Measurements from ENCODE around the gene PICK1. TPM values are rescaled to one million over a fixed set of nuclear protein-coding genes. Genes with fewer than 3 reads are reported as not detected.
A peak's percentile ranks its signal among the peaks of the same experiment; 100 is the strongest.

The PICK1 gene
- total and polyA plus RNA-seq, 4 donors: 5.8 to 25.8 (median 13.1) TPM

DNA sequence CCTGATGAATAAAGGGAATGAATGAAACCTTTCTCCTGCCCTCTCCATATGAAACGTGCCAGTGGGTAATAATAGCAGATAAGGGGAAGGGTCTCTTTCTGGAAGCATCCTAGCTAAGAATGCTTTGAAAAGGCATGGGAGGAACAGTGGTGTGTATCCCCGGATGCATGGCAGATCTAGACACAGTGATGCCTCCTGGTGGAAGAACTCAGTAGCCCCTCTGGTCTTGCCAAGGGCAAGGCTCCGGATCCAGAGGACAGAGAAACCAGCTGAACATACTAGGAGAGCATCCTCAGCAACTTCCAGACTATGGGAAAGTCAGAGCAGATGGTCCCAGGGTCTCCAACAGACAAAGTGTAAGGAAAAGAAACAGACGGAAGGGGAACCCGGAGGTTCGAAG is 46.9 kb downstream of the PICK1 start:
- no peak for DNase-seq (ENCODE audit: low spot score)
- Histone ChIP-seq H3K9ac (ENCODE audit: low read depth in 1 of 2, low read length in 2 of 2) (no peak overlapping the region), H3K4me1 (ENCODE audit: control insufficient read depth in 4 of 4, insufficient read depth in 4 of 4, low read length in 3 of 4) (peaks cover 11 to 18% (median 14%) of the 10 kb centered on the region in 4 donors), H3K4me3 (ENCODE audit: low read depth in 1 of 3, low read length in 3 of 3) (no peak overlapping the region), H3K36me3 (ENCODE audit: control insufficient read depth in 4 of 4, insufficient read depth in 3 of 4, low read depth in 1 of 4, low read length in 3 of 4) (no peaks in the 10 kb centered on the region), H3K9me3 (ENCODE audit: control insufficient read depth in 4 of 4, low read length in 3 of 4) (no peaks in the 10 kb centered on the region), H3K27me3 (ENCODE audit: control insufficient read depth in 4 of 4, insufficient read depth in 4 of 4, low read length in 3 of 4) (no peaks in the 10 kb centered on the region), H3K27ac (ENCODE audit: low read depth in 1 of 2, low read length in 2 of 2) (no peak overlapping the region)
- 85% methylated on average over 6 of the region's 6 CpGs for WGBS
- peak in 1 of 2 donors; percentile 68 for TF ChIP-seq RAD21 (IDR thresholded peaks at IDR 0.05)
- no peak for TF ChIP-seq EGR1 (IDR thresholded peaks at IDR 0.05; ENCODE audit: low read depth in 2 of 2)
- no peak for TF ChIP-seq HNF4A (conservative IDR thresholded peaks at IDR 0.05)
- TF ChIP-seq, protein P1, sequence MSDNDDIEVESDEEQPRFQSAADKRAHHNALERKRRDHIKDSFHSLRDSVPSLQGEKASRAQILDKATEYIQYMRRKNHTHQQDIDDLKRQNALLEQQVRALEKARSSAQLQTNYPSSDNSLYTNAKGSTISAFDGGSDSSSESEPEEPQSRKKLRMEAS (IDR thresholded peaks at IDR 0.05): no peak
- TF ChIP-seq, protein P2, sequence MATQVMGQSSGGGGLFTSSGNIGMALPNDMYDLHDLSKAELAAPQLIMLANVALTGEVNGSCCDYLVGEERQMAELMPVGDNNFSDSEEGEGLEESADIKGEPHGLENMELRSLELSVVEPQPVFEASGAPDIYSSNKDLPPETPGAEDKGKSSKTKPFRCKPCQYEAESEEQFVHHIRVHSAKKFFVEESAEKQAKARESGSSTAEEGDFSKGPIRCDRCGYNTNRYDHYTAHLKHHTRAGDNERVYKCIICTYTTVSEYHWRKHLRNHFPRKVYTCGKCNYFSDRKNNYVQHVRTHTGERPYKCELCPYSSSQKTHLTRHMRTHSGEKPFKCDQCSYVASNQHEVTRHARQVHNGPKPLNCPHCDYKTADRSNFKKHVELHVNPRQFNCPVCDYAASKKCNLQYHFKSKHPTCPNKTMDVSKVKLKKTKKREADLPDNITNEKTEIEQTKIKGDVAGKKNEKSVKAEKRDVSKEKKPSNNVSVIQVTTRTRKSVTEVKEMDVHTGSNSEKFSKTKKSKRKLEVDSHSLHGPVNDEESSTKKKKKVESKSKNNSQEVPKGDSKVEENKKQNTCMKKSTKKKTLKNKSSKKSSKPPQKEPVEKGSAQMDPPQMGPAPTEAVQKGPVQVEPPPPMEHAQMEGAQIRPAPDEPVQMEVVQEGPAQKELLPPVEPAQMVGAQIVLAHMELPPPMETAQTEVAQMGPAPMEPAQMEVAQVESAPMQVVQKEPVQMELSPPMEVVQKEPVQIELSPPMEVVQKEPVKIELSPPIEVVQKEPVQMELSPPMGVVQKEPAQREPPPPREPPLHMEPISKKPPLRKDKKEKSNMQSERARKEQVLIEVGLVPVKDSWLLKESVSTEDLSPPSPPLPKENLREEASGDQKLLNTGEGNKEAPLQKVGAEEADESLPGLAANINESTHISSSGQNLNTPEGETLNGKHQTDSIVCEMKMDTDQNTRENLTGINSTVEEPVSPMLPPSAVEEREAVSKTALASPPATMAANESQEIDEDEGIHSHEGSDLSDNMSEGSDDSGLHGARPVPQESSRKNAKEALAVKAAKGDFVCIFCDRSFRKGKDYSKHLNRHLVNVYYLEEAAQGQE (IDR thresholded peaks at IDR 0.05): no peak
- no peak for TF ChIP-seq YY1 (IDR thresholded peaks at IDR 0.05)
- TF ChIP-seq JUND (IDR thresholded peaks at IDR 0.05): no peak
- no peak for TF ChIP-seq SP1 (IDR thresholded peaks at IDR 0.05)
- no peak for TF ChIP-seq GABPA (IDR thresholded peaks at IDR 0.05 in 1 of 2, conservative IDR thresholded peaks at IDR 0.05 in 1 of 2)

DNA sequence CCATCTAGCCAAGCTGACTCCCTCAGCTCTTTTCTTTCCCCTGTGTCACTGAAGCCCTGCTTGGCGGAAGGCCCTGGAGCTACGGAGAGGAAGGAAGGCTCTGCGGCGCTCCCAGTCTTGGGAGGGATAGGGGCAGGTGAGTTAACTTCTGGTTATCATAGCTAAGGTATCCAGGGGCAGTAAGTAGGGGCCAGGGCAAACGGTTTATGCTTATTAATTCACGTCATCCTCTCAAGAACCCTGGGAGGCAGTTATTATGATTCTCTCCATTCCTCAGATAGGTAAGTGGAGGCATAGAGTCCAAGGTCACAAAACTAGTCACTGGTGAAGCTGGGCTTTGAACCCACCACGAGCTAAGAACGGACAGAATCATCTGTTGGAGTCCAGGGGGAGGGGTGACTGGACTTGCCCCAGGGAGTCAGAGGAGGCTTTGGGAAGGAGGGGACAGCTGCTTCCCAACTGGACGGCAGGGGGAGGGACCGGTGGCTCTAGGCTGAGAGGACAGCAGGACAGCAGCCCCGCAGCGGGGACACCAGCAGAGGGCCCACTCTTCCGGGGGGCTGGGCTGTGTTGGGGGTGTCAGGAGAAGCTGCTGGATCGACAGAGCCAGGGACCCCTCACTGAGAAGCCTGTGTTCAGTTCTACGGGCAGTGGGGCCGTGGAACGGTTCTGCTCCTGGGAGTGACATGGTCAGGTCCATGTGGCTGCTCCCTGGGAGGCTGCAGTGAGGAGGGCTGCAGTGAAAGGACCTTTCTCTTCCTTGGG is 49.8 kb downstream of the PICK1 start:
- H3K9ac ChIP-seq (ENCODE audit: low read depth in 1 of 2, low read length in 2 of 2): no peak overlapping the region
- TF ChIP-seq SP1 (IDR thresholded peaks at IDR 0.05): no peak
- no peak for TF ChIP-seq TAF1 (conservative IDR thresholded peaks at IDR 0.05)
- TF ChIP-seq RAD21 (IDR thresholded peaks at IDR 0.05): no peak
- TF ChIP-seq, protein P3, sequence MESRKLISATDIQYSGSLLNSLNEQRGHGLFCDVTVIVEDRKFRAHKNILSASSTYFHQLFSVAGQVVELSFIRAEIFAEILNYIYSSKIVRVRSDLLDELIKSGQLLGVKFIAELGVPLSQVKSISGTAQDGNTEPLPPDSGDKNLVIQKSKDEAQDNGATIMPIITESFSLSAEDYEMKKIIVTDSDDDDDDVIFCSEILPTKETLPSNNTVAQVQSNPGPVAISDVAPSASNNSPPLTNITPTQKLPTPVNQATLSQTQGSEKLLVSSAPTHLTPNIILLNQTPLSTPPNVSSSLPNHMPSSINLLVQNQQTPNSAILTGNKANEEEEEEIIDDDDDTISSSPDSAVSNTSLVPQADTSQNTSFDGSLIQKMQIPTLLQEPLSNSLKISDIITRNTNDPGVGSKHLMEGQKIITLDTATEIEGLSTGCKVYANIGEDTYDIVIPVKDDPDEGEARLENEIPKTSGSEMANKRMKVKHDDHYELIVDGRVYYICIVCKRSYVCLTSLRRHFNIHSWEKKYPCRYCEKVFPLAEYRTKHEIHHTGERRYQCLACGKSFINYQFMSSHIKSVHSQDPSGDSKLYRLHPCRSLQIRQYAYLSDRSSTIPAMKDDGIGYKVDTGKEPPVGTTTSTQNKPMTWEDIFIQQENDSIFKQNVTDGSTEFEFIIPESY (IDR thresholded peaks at IDR 0.05): no peak
- TF ChIP-seq HNF4A (conservative IDR thresholded peaks at IDR 0.05): no peak
- no peak for TF ChIP-seq FOXA1 (IDR thresholded peaks at IDR 0.05)
- no peak for TF ChIP-seq EGR1 (IDR thresholded peaks at IDR 0.05; ENCODE audit: low read depth in 2 of 2)
- TF ChIP-seq, protein P4, sequence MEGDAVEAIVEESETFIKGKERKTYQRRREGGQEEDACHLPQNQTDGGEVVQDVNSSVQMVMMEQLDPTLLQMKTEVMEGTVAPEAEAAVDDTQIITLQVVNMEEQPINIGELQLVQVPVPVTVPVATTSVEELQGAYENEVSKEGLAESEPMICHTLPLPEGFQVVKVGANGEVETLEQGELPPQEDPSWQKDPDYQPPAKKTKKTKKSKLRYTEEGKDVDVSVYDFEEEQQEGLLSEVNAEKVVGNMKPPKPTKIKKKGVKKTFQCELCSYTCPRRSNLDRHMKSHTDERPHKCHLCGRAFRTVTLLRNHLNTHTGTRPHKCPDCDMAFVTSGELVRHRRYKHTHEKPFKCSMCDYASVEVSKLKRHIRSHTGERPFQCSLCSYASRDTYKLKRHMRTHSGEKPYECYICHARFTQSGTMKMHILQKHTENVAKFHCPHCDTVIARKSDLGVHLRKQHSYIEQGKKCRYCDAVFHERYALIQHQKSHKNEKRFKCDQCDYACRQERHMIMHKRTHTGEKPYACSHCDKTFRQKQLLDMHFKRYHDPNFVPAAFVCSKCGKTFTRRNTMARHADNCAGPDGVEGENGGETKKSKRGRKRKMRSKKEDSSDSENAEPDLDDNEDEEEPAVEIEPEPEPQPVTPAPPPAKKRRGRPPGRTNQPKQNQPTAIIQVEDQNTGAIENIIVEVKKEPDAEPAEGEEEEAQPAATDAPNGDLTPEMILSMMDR (IDR thresholded peaks at IDR 0.05; ENCODE audit: low read depth, low read length, missing input control): no peak
- TF ChIP-seq FOXA2 (IDR thresholded peaks at IDR 0.05): no peak
- TF ChIP-seq, protein P2 (IDR thresholded peaks at IDR 0.05): no peak
- TF ChIP-seq, protein P1 (IDR thresholded peaks at IDR 0.05): no peak
- TF ChIP-seq RXRA (IDR thresholded peaks at IDR 0.05): no peak
- TF ChIP-seq JUND (IDR thresholded peaks at IDR 0.05): no peak
- H3K4me3 ChIP-seq (ENCODE audit: low read depth in 1 of 3, low read length in 3 of 3): no peak overlapping the region
- H3K27ac ChIP-seq (ENCODE audit: low read depth in 1 of 2, low read length in 2 of 2): no peak overlapping the region
- WGBS: 84% methylated on average over 17 of the region's 17 CpGs
- H3K9me3 ChIP-seq (ENCODE audit: control insufficient read depth in 4 of 4, low read length in 3 of 4): no peaks in the 10 kb centered on the region
- DNase-seq (ENCODE audit: low spot score): no peak
- no peaks in the 10 kb centered on the region for H3K27me3 ChIP-seq (ENCODE audit: control insufficient read depth in 4 of 4, insufficient read depth in 4 of 4, low read length in 3 of 4)
- H3K36me3 ChIP-seq (ENCODE audit: control insufficient read depth in 4 of 4, insufficient read depth in 3 of 4, low read depth in 1 of 4, low read length in 3 of 4): no peaks in the 10 kb centered on the region
- peaks cover 11 to 21% (median 16%) of the 10 kb centered on the region in 4 donors for H3K4me1 ChIP-seq (ENCODE audit: control insufficient read depth in 4 of 4, insufficient read depth in 4 of 4, low read length in 3 of 4)

All from liver (tissue), 9 donors.